ENCODE data around the gene KCNJ14. TPM values are rescaled to one million over a fixed set of nuclear protein-coding genes. Genes with fewer than 3 reads are reported as not detected.

KCNJ14 gene
- total and polyA plus RNA-seq, 11 donors: 0.20 to 2.0 (median 0.40) TPM

GRCh38 chr19:48490981-48491792 is 35.8 kb downstream of the KCNJ14 start:
- H3K36me3 ChIP-seq: no peaks in the 10 kb centered on the region
- 5 to 9% (median 7%) methylated on average over 40 to 50 of the region's 50 CpGs for WGBS, 4 donors
- H3K4me3 ChIP-seq: no peak overlapping the region
- no peak overlapping the region for H3K27ac ChIP-seq
- ATAC-seq (no peak), DNase-seq (peak in 1 of 5 donors; percentile 39)
- no peak for TF ChIP-seq POLR2A (IDR thresholded peaks at IDR 0.05)
- TF ChIP-seq, protein P1, sequence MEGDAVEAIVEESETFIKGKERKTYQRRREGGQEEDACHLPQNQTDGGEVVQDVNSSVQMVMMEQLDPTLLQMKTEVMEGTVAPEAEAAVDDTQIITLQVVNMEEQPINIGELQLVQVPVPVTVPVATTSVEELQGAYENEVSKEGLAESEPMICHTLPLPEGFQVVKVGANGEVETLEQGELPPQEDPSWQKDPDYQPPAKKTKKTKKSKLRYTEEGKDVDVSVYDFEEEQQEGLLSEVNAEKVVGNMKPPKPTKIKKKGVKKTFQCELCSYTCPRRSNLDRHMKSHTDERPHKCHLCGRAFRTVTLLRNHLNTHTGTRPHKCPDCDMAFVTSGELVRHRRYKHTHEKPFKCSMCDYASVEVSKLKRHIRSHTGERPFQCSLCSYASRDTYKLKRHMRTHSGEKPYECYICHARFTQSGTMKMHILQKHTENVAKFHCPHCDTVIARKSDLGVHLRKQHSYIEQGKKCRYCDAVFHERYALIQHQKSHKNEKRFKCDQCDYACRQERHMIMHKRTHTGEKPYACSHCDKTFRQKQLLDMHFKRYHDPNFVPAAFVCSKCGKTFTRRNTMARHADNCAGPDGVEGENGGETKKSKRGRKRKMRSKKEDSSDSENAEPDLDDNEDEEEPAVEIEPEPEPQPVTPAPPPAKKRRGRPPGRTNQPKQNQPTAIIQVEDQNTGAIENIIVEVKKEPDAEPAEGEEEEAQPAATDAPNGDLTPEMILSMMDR (IDR thresholded peaks at IDR 0.05): no peak
- no peaks in the 10 kb centered on the region for H3K9me3 ChIP-seq
- H3K27me3 ChIP-seq: peaks cover 0 to 17% (median 0%) of the 10 kb centered on the region in 9 donors
- H3K4me1 ChIP-seq: peaks cover 0 to 41% (median 13%) of the 10 kb centered on the region in 12 donors
- intact Hi-C loops (cut with DNase I): loop anchor here in 6 of 10 donors (1.0 to 5.0 kb wide), 6 partner anchors 91 to 169 kb away; partner anchors contain the start of genes GRIN2D (in 1 of the 6) and KDELR1 (in 1 of the 6)

- intact Hi-C loops (cut with DNase I): loop anchor here in 7 of 10 donors (2.0 to 5.0 kb wide), 6 partner anchors 23 to 169 kb away; partner anchors contain the start of genes CYTH2 (in 1 of the 7), GRIN2D (in 1 of the 7) and KDELR1 (in 1 of the 7)
- Histone ChIP-seq H3K9me3 (no peaks in the 10 kb centered on the region), H3K4me3 (no peak overlapping the region), H3K27ac (no peak overlapping the region), H3K4me1 (peaks cover 0 to 41% (median 13%) of the 10 kb centered on the region in 12 donors), H3K36me3 (no peaks in the 10 kb centered on the region), H3K27me3 (peaks cover 0 to 18% (median 0%) of the 10 kb centered on the region in 9 donors)
- peak in 1 of 5 donors; percentile 20 for DNase-seq
- no peak for TF ChIP-seq POLR2A (IDR thresholded peaks at IDR 0.05)
- TF ChIP-seq, protein P1 (IDR thresholded peaks at IDR 0.05): no peak
- ATAC-seq: no peak
- 28 to 38% (median 32%) methylated on average over 10 of the region's 10 CpGs for WGBS, 4 donors
These were observed 36.4 kb downstream of the KCNJ14 start for GRCh38 chr19:48491793-48492123.

- Histone ChIP-seq H3K4me3 (peak overlapping the region; percentile 23 to 78 (median 61)), H3K27me3 (peaks cover 0 to 32% (median 1%) of the 10 kb centered on the region in 9 donors), H3K36me3 (no peaks in the 10 kb centered on the region), H3K9me3 (no peaks in the 10 kb centered on the region), H3K27ac (peak overlapping the region in 11 of 12 donors; percentile 29 to 77 (median 66)), H3K4me1 (peaks cover 0 to 39% (median 10%) of the 10 kb centered on the region in 12 donors)
- ATAC-seq (peak; percentile 89 to 92 (median 90)), DNase-seq (peak; percentile 95 to 97 (median 97))
- intact Hi-C loops (cut with DNase I): loop anchor here in 7 of 10 donors (2.0 to 5.0 kb wide), 6 partner anchors 24 to 171 kb away; partner anchors contain the start of genes CYTH2 (in 1 of the 7), GRIN2D (in 1 of the 7) and KDELR1 (in 1 of the 7)
- peak in 1 of 2 donors; percentile 63 for TF ChIP-seq POLR2A (IDR thresholded peaks at IDR 0.05)
- TF ChIP-seq, protein P1 (IDR thresholded peaks at IDR 0.05): no peak
- WGBS, 4 donors: 1 to 7% (median 2%) methylated on average over 24 to 47 of the region's 47 CpGs
These were observed 37.7 kb downstream of the KCNJ14 start for GRCh38 chr19:48492925-48493717.

Measured in heart left ventricle (tissue), 16 donors.